ENCODE results near the gene RINL. TPM values are rescaled to one million over a fixed set of nuclear protein-coding genes. Genes with fewer than 3 reads are reported as not detected.

Gene RINL
- polyA plus RNA-seq, 1 donor (not counting 4 experiments of a cell fraction or from before 2014, with no cell fraction given): 6.3 TPM

DNA sequence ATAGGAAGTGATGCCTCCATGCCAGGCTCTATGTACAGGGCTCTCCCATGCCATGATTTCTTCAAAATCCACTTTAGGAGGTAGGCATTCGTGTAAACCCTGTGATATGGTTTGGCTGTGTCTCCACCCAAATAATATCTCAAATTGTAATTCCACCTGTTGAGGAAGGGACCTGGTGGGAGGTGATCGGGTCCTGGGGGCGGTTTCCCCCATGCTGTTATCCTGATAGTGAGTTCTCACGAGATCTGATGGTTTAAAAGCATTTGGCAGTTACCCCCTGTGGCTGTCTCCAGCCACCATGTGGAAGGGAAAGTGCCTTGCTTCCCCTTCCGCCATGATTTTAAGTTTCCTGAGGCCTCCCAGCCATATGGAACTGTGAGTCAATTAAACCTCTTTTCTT lies 44.4 kb upstream of the RINL start:
- DNase-seq (ENCODE audit: low read depth, low spot score): no peak
- Histone ChIP-seq H4K20me1 (ENCODE audit: control insufficient read depth, extremely low read depth, insufficient read depth, low read length) (no peaks in the 10 kb centered on the region), H3K9me3 (ENCODE audit: control insufficient read depth, low read depth, low read length) (no peaks in the 10 kb centered on the region), H3K27me3 (ENCODE audit: control insufficient read depth, extremely low read depth, insufficient read depth, low read length) (no peaks in the 10 kb centered on the region), H3K79me2 (ENCODE audit: control insufficient read depth, insufficient read depth, low read length) (no peaks in the 10 kb centered on the region), H3K4me1 (ENCODE audit: control insufficient read depth, extremely low read depth, insufficient read depth, low read length) (no peaks in the 10 kb centered on the region), H3K36me3 (ENCODE audit: control insufficient read depth in 2 of 2, extremely low read depth in 1 of 2, insufficient read depth in 2 of 2, low read length in 2 of 2) (peaks cover 15 to 21% of the 10 kb centered on the region in 2 experiments), H3K4me3 (ENCODE audit: control insufficient read depth in 2 of 3, extremely low read depth in 1 of 3, insufficient read depth in 2 of 3, low read depth in 1 of 3, low read length in 3 of 3) (no peak overlapping the region), H2AFZ (ENCODE audit: control insufficient read depth, low read length) (no peak overlapping the region), H3K9ac (ENCODE audit: control insufficient read depth, extremely low read depth, insufficient read depth, low read length) (no peak overlapping the region), H3K4me2 (ENCODE audit: control insufficient read depth, extremely low read depth, insufficient read depth, low read depth, low read length) (no peak overlapping the region), H3K9me1 (ENCODE audit: control insufficient read depth, extremely low read depth, insufficient read depth, low read length) (no peaks in the 10 kb centered on the region), H3K27ac (ENCODE audit: control insufficient read depth, insufficient read depth, low read length) (no peak overlapping the region)
- no peak for FAIRE-seq
- dilution Hi-C loops (cut with MboI; ENCODE audit: extremely low pct_ligation_motif_present, low sequenced_read_pairs): no loop called here
- TF ChIP-seq, protein P1, sequence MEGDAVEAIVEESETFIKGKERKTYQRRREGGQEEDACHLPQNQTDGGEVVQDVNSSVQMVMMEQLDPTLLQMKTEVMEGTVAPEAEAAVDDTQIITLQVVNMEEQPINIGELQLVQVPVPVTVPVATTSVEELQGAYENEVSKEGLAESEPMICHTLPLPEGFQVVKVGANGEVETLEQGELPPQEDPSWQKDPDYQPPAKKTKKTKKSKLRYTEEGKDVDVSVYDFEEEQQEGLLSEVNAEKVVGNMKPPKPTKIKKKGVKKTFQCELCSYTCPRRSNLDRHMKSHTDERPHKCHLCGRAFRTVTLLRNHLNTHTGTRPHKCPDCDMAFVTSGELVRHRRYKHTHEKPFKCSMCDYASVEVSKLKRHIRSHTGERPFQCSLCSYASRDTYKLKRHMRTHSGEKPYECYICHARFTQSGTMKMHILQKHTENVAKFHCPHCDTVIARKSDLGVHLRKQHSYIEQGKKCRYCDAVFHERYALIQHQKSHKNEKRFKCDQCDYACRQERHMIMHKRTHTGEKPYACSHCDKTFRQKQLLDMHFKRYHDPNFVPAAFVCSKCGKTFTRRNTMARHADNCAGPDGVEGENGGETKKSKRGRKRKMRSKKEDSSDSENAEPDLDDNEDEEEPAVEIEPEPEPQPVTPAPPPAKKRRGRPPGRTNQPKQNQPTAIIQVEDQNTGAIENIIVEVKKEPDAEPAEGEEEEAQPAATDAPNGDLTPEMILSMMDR (optimal IDR thresholded peaks at IDR 0.05 in 1 of 3, IDR thresholded peaks at IDR 0.05 in 1 of 3, conservative IDR thresholded peaks at IDR 0.05 in 1 of 3; ENCODE audit: extremely low read depth in 1 of 3, insufficient read depth in 2 of 3, low read length in 3 of 3): no peak
- TF ChIP-seq EZH2 (IDR thresholded peaks at IDR 0.05; ENCODE audit: low read length): no peak

DNA sequence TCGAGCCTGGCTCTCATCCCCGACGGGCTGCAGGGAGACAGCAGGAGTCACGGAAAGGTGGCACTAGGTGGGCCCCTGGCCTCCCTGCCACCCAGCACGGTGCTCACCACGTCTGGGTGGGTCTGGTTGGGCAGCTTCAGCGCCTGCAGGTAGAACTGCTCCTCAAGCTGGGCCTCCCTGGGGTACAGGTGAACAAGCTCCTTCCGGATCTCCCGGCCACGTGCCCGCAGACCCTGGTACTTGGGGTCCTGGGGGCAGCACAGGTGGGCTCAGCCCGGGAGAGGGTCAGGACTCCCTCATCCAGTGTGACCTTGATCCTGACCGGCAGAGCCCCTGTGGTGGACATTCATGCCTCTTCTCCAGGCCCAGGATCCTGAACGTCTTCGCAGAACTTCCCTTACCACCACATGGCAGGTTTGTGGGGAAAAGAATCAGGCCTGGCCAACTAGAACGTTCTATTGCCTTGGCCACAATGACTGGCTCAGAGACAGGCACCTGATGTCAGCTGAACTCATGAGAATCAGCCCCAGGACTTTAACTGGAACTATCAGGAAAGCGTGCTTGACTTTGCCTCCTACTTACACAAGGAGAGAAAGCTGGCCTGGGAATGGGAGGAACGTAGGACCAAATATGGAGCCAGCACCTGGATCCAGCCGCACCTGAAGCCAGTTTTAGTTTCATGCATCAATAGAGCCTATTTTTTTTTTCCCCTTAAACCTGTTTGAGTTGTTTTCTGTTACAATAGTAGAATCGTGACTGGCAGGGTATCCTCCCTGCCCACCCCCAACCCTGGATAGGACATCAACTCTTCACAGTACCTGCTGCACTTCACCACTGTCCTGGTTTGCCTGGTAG lies 43.6 kb upstream of the RINL start:
- dilution Hi-C loops (cut with MboI; ENCODE audit: extremely low pct_ligation_motif_present, low sequenced_read_pairs): no loop called here
- Histone ChIP-seq H3K9me3 (ENCODE audit: control insufficient read depth, low read depth, low read length) (no peaks in the 10 kb centered on the region), H3K9ac (ENCODE audit: control insufficient read depth, extremely low read depth, insufficient read depth, low read length) (no peak overlapping the region), H3K79me2 (ENCODE audit: control insufficient read depth, insufficient read depth, low read length) (no peaks in the 10 kb centered on the region), H2AFZ (ENCODE audit: control insufficient read depth, low read length) (no peak overlapping the region), H3K4me2 (ENCODE audit: control insufficient read depth, extremely low read depth, insufficient read depth, low read depth, low read length) (no peak overlapping the region), H4K20me1 (ENCODE audit: control insufficient read depth, extremely low read depth, insufficient read depth, low read length) (no peaks in the 10 kb centered on the region), H3K27me3 (ENCODE audit: control insufficient read depth, extremely low read depth, insufficient read depth, low read length) (no peaks in the 10 kb centered on the region), H3K9me1 (ENCODE audit: control insufficient read depth, extremely low read depth, insufficient read depth, low read length) (no peaks in the 10 kb centered on the region), H3K36me3 (ENCODE audit: control insufficient read depth in 2 of 2, extremely low read depth in 1 of 2, insufficient read depth in 2 of 2, low read length in 2 of 2) (peaks cover 15 to 21% of the 10 kb centered on the region in 2 experiments), H3K4me3 (ENCODE audit: control insufficient read depth in 2 of 3, extremely low read depth in 1 of 3, insufficient read depth in 2 of 3, low read depth in 1 of 3, low read length in 3 of 3) (no peak overlapping the region), H3K4me1 (ENCODE audit: control insufficient read depth, extremely low read depth, insufficient read depth, low read length) (no peaks in the 10 kb centered on the region), H3K27ac (ENCODE audit: control insufficient read depth, insufficient read depth, low read length) (no peak overlapping the region)
- FAIRE-seq (no peak), DNase-seq (ENCODE audit: low read depth, low spot score) (no peak)
- TF ChIP-seq, protein P1 (optimal IDR thresholded peaks at IDR 0.05 in 1 of 3, IDR thresholded peaks at IDR 0.05 in 1 of 3, conservative IDR thresholded peaks at IDR 0.05 in 1 of 3; ENCODE audit: extremely low read depth in 1 of 3, insufficient read depth in 2 of 3, low read length in 3 of 3): no peak
- TF ChIP-seq EZH2 (IDR thresholded peaks at IDR 0.05; ENCODE audit: low read length): no peak
